ENCODE data around the gene PSMB7.

GRCh38 chr9:124388275-124389048 lies 26.8 kb downstream of the PSMB7 start:
- TF ChIP-seq, protein P1, sequence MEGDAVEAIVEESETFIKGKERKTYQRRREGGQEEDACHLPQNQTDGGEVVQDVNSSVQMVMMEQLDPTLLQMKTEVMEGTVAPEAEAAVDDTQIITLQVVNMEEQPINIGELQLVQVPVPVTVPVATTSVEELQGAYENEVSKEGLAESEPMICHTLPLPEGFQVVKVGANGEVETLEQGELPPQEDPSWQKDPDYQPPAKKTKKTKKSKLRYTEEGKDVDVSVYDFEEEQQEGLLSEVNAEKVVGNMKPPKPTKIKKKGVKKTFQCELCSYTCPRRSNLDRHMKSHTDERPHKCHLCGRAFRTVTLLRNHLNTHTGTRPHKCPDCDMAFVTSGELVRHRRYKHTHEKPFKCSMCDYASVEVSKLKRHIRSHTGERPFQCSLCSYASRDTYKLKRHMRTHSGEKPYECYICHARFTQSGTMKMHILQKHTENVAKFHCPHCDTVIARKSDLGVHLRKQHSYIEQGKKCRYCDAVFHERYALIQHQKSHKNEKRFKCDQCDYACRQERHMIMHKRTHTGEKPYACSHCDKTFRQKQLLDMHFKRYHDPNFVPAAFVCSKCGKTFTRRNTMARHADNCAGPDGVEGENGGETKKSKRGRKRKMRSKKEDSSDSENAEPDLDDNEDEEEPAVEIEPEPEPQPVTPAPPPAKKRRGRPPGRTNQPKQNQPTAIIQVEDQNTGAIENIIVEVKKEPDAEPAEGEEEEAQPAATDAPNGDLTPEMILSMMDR (IDR thresholded peaks at IDR 0.05; ENCODE audit: low read depth, low read length): no peak
- no peak for TF ChIP-seq EZH2phosphoT487 (IDR thresholded peaks at IDR 0.05; ENCODE audit: low read depth)
